Left colon (tissue), 2 donors: Measurements from ENCODE around the gene NTN1. TPM values are rescaled to one million over a fixed set of nuclear protein-coding genes. Genes with fewer than 3 reads are reported as not detected.
A peak's percentile ranks its signal among the peaks of the same experiment; 100 is the strongest.
"Not testable (repeated sequence)": the region's sequence is repeated elsewhere in the genome, so short reads cannot be mapped to it uniquely, and the experiment has no call there.

Experiments
- ATAC-seq: fragments of 200-7000 bp; cut with Tn5 transposase; one replicate; pipeline ENCODE4 v1.9.1; 2020; ENCODE audit warnings: mild to moderate bottlenecking, moderate library complexity
- DNase-seq, 2 donors: peaks; one replicate each; pipeline ENCODE4 v3.0.0-alpha.2; 2020
- intact Hi-C, 2 donors: fragments of 100-400 bp; cut with DNase I in 1 of 2; cut with micrococcal nuclease in 1 of 2; formaldehyde crosslinking; loops; one replicate each; pipeline versions ENCODE4 v1.11.2 to v1.14.0; 2022; cut with DNase I, micrococcal nuclease
- total RNA-seq, 2 donors: library from RNA; stranded (reverse); fragmentation: NEBNext Ultra II Directional; extraction: Animal tissue kit (Norgen Biotek cat#: 25700); gene quantifications; one replicate each; pipeline ENCODE4 v1.2.1, GENCODE V29; 2021
- donor health status: DM: no; HTN: no; CAD: no.
- donor health status: DM: yes; HTN: yes; CAD: no.

Gene NTN1
- total RNA-seq, 2 donors from 2014 or later, result 3.2 to 7.4 TPM

DNA sequence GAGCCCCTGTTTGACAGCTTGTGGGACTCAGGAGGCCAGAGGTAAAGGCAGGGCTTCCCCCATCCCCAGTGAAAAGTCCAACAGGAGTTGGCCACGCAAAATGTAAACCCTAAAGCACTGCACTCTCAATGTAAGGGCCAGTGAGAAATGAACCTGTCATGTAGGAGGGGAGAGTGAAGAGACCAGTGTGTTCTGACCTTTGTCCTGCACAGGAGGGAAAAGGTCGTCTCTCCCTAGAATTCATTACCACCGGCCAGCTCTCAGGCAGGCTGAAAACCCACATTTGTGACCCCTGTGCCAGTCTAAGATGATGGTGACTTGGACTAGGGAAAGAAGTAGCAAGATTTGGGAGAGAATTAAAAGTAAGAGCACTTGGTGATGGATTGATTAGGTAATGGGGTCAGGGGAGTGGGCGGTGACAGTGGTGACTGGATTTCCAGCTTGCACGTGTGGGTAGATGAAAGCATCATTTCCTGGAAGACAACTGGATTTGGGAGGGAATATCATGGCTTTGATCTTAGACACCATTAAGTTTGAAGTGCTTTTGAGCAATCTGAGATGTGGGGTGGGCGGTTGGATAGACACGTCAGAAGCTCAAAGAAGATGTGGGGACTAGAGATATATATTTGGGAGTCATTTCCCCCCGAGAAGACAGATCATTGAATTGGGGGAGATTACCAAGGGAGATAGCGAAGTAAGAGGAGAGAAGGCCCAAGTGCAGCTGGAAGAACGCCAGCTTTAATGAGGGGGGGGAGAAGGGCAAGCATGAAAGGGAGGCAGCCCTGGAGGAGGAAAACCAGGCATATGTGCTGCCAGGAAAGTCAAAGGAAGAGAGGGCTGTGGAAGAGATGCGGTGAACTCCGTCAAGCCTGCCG lies 119.5 kb downstream of the NTN1 start:
- ATAC-seq (no peak), DNase-seq (no peak)
- intact Hi-C loops, result no loop called here

- DNase-seq (no peak), ATAC-seq (no peak)
- intact Hi-C loops, result no loop called here
Observed at GRCh38 chr17:9141425-9141753, 120.1 kb downstream of the NTN1 start.

DNA sequence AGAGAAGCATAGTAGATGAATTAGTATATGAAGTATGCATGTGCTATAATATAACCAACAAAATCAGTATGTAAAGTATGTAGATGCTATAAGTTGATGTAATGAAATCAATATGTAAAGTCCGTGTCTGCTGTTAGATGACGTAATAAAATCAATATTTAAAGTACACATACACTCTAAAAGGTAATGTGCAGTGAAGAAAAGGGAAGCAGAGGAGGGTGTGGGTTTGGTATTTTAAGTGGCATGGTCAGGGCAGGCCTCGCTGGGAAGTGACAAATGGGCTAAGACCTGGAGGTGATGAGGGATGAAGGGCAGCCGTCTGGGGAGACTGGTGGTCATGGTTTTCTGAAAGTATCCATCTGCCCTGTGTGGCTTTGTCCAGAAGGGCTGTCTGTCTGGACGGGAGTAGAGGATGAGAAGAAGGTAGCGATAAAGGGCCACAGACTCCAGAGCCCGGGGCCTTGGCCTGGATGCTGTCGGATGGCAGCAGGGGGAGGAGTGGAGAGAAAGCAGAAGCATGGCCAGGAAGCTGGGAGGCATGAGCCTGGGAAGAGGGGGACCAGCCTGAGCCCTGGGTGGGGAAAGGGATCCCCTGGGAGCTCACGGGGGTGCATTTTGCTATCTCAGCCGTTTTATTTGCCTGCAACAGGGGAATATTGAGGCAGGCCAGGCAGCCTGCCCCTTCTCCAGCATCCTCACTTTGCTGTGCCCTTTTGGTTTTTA lies 121.6 kb downstream of the NTN1 start:
- peak; percentile 48 for ATAC-seq
- intact Hi-C loops, result no loop called here

GRCh38 chr17:9144502-9145249 lies 123.4 kb downstream of the NTN1 start:
- ATAC-seq (peak; percentile 91), DNase-seq (peak; percentile 55 to 58)
- intact Hi-C loops, result no loop called here

More for the DNA sequence above, 121.6 kb downstream of the NTN1 start:
- no peak for DNase-seq

GRCh38 chr17:9146064-9146463 lies 124.8 kb downstream of the NTN1 start:
- ATAC-seq (no peak), DNase-seq (no peak)
- intact Hi-C loops, result no loop called here

DNA sequence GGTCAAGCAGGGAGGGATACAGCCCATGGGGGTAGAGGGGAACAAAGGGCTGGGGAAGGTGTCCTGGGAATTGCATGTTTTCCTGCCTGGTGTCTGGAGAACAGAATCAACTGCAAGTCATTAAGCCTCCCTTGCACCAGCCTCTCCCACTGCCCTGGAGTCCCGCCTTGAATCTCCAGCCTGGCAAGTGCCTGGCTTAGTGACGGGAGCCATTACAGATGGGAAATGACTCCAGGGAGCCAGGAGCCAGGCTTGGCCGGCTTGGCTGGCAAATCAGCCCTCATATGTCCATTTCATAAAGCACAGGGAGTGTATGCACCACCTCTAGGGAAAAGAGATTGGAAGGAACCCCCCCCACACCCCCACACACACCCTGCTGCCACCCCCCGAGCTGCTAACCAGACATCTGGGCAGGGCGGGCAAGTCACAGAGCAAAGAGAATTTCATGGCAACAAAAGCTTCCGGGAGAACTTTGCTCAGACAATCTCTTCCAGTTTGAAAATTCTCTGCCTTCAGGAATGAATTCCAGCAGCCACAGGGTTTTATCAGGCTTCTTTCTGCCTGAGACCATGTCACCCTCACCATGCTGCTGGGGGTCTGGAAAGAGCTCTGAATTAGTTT lies 127.7 kb downstream of the NTN1 start:
- ATAC-seq (peak; percentile 61), DNase-seq (peak in 1 of 2 donors; percentile 23)
- intact Hi-C loops, result no loop called here

GRCh38 chr17:9150446-9151090 lies 129.3 kb downstream of the NTN1 start:
- intact Hi-C loops, result no loop called here
- DNase-seq (no peak), ATAC-seq (no peak)

DNA sequence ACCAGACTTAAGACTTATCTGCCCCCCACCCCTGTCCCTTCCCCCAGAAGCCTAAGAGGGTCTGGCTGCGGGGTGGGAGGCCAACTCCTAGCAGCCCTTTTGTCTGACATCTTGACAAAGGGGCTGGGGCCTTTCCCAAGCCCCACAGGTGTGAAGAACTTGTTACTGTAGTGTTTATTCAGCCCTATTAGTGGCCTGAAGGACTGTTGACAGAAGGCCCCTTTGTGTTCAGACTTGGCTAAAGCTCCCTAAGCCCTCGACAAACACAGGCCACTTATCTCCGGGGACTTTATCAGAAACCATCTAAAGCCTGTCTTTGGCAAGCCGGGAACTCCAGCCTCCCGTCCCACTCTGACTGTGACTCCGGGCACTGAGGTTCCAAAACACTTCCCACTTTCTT lies 129.8 kb downstream of the NTN1 start:
- intact Hi-C loops, result no loop called here
- DNase-seq (no peak), ATAC-seq (no peak)

DNA sequence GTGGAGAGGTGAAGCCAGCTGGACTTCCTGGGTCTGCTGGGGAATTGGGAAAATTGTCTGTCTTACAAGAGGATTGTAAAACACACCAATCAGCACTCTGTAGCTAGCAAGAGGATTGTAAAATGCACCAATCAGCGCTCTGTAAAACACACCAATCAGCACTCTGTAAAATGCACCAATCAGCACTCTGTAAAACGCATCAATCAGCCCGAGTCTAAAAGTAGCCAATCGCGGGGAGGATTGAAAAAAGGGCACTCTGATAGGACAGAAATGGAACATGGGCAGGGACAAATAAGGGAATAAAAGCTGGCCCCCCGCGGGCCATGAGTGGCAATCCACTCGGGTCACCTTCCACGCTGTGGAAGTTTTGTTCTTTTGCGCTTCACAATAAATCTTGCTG lies 130.4 kb downstream of the NTN1 start:
- ATAC-seq, intact Hi-C loops, DNase-seq: not testable (repeated sequence)

- ATAC-seq (peak; percentile 26), DNase-seq (no peak)
- intact Hi-C loops, result no loop called here
Observed at GRCh38 chr17:9158544-9159452, 137.5 kb downstream of the NTN1 start.

GRCh38 chr17:9162275-9162985 lies 141.1 kb downstream of the NTN1 start:
- ATAC-seq, result no peak
- no peak for DNase-seq
- intact Hi-C loops, result no loop called here

- ATAC-seq (no peak), DNase-seq (no peak)
- intact Hi-C loops, result no loop called here
Observed at GRCh38 chr17:9166788-9167187, 145.5 kb downstream of the NTN1 start.

GRCh38 chr17:9167379-9167778 lies 146.1 kb downstream of the NTN1 start:
- intact Hi-C loops, result no loop called here
- DNase-seq (no peak), ATAC-seq (no peak)

DNA sequence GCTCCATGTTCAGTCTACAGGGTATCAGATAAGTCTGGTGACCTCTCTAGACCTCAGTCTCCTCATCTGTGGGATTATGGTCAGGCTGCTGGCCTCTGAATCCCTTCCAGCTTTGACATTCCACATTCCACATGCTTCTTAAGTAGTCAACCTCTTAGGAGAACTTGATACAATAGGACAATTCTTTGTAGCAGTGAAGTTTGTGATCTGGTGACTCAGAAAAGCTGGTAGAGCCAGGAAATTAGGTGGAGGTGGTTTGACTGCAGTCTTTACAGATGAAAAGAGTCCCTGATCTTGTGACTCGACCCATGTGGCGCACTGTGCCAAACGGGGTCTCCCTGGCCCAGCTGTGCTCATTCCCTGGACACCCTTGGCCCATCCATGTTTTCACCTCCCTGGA lies 147.8 kb downstream of the NTN1 start:
- DNase-seq (no peak), ATAC-seq (no peak)
- intact Hi-C loops, result no loop called here

- ATAC-seq (peak; percentile 9), DNase-seq (no peak)
- intact Hi-C loops, result no loop called here
Observed at GRCh38 chr17:9170336-9170735, 149.0 kb downstream of the NTN1 start.

- peak in 1 of 2 donors; percentile 47 for DNase-seq
- ATAC-seq, result peak; percentile 83
Observed at GRCh38 chr17:9170853-9171252, 149.5 kb downstream of the NTN1 start.

DNA sequence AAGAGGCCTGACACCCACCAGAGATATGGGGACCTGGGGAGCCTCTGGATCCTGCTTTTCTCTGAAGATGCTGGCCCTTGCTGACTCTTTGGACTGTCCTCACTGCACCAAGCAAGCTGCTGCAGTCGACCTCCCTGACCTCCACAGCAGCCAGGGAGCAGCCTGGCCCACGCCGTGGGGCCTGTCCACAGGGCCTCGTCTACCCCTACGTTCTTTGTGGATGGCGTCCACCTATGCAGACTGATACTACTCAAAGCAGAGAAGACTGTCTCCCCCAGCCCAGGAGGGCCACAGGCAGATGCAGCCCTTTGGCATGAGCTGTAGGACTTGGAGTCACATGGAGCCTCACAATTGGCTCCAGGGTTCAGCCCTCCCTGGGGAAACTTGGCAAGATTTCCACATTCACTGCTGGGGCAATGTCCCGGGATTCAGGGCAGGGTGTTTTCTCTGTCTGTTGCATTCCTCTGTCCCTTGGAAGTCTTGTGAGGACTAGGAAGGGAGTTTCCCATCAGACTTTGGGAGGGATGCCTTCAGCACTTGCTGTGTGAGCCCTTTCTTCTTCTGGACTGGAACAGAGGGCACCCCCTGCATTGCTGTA lies 152.2 kb downstream of the NTN1 start:
- ATAC-seq (no peak), DNase-seq (no peak)
- intact Hi-C loops, result no loop called here

More at GRCh38 chr17:9170853-9171252, 149.5 kb downstream of the NTN1 start:
- intact Hi-C loops, result no loop called here
